DND-41 (cell line): ENCODE measurements around the gene CDC37L1.

ENCODE experiments used
- CTCF ChIP-seq: IDR thresholded peaks from 2 replicates; pipeline ENCODE4 v1.5.1; 2012; ENCODE audit warnings: borderline replicate concordance, low read length, moderate library complexity, mild to moderate bottlenecking; ENCODE audit not compliant: poor library complexity, severe bottlenecking; ENCODE audit errors: extremely low read depth
- EZH2 ChIP-seq: IDR thresholded peaks from 3 replicates; pipeline ENCODE4 v1.6.1; 2012; ENCODE audit warnings: borderline replicate concordance, low read depth, mild to moderate bottlenecking, moderate library complexity, low read length, inconsistent platforms; ENCODE audit not compliant: severe bottlenecking

- TF ChIP-seq CTCF (no peak), EZH2 (no peak)
Measured at GRCh38 chr9:4700932-4701331, 21.6 kb downstream of the CDC37L1 start.
